Ammon's horn (tissue), 1 donor: ENCODE results near the gene KIT.

ENCODE experiments used
- DNase-seq: peaks from one replicate; pipeline ENCODE4 v3.0.0-alpha.2; 2016; ENCODE audit warnings: low spot score

KIT gene

DNA sequence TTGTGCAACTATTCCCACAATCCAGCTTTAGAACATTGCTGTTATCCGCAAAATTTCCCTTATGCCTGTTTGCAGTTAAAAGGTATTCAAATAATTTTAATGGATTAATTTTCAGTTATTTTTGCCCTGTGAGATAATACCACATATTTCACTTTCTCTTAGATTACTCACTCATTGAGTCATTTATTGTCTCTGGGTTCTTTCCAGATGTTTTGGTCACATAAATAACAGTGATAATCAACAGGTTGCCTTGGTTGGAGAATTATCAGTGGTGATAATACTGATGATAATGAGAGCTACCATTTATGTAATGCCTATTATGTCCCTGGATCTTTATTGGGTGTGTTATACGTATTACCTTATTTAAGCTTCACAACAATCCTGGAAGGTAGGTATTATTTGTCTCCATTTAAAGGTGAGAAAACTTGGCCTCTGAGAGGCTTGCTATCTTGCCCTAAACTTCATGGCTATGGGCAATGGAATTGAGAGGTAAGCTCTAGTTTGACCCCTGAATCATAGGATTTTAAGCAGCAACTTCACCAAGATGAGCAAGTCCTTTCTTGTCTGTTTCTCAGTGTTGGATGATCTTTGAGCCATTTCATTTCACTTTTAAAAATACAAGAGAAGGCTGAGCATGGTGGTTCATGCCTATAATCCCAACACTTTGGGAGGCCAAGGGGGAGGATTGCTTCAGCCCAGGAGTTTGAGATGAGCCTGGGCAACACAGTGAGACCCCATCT lies 87.4 kb downstream of the KIT start:
- no peak for DNase-seq

DNA sequence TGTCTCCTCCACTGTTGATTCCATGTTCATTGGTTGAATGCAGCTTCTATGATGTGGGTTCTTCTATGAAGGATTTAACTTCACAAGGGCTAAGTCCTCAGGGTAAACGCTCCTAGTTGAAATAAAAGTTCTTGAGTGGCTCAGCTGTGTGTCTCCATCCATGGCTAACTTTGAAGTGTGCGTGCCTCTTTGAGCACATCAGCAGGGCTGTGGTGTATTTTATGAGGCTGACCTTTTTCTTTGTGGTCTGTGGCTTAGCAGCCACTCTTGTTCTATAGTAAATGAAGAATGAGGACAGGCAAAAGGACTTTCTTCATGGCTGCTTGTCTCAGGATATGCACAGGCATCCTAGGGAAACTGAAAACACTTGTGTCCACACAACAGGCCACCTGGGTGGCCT lies 88.5 kb downstream of the KIT start:
- no peak for DNase-seq

DNA sequence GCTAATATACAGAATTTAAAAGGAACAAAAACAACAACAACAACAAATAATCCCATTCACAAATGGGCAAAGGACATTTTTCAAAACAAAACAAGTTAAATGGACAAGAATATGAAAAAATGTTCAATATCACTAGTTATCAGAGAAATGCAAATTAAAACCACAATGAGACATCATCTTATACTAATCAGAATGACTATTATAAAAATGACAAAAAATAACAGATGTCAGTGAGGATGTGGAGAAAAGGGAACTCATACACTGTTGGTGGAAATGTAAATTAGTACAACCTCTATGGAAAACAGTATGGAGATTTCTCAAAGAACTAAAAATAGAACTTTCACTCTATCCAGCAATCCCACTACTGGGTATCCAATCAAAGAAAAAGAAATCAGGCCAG lies 92.6 kb downstream of the KIT start:
- DNase-seq: no peak

DNA sequence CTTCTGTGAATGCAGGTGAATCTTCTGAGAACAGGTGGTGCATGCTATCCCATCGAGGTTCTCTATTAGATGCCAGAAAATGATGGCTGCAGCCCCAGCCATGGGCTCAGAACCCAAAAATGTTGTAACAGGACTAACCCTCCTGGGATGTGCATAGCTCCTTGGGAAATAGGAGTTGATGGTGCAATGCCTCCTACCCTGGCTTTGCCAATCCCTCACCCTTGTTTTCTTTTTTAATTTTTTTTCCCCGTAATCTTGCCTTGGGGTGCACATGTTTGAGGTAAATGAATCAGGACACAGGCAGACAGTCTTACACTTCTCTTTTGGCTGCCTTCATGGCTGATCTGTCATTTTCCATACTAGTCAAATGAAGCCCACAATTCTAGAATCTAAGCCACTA lies 96.6 kb downstream of the KIT start:
- DNase-seq: no peak

DNA sequence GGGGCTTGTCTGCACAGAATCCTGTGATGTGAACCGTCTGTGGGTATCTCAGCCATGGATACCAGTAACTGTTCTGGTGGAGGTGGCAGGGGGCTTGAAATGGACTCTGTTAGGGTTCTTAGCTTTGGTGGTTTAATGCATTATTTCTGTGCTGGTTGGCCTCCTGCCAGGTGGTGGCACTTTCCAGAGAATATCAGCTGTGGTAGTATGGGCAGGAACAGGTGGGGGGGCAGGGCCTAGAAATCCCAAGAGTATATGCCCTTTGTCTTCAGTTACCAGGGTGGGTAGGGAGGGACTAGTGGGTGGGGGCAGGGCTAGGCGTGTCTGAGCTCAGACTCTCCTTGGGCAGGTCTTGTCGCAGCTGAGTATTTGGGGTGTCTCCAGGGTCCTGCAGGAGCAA lies 106.7 kb downstream of the KIT start:
- no peak for DNase-seq

DNA sequence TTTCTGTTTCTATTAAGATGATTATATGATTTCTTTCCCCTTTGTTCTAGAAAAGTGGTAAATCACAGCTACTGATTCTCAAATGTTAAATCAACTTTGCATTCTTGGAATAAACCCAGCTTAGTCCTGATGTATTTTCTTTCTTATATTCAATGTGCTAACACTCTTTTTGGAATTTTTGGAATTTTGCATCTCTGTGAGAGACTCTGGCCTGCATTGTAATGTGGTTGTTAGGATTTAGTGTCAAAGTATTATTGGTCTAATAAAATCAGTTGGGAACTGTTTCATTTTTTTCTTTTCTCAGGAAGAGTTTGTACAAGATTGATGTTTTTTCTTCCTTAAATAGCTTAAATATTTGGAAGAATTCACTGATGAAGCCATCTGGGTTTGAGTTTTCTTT lies 109.6 kb downstream of the KIT start:
- no peak for DNase-seq

DNA sequence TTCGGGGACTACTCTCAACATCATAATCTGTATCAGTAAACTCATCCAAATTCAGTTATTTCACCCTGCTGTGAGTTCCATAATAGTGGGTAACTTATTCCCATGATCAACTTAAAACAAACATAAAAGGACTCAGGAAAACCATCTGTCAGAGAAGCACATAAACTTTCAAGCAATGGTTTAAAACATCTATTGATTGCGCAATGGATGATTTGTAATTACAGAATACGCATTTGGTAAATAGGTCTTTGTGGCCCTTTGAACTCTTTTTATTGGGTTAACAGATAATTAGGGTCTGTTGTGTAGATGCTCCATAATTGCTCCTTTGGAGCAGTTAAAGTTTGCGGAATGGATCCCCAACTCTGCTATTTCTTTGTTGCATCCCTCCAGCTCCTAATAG lies 115.3 kb downstream of the KIT start:
- no peak for DNase-seq

DNA sequence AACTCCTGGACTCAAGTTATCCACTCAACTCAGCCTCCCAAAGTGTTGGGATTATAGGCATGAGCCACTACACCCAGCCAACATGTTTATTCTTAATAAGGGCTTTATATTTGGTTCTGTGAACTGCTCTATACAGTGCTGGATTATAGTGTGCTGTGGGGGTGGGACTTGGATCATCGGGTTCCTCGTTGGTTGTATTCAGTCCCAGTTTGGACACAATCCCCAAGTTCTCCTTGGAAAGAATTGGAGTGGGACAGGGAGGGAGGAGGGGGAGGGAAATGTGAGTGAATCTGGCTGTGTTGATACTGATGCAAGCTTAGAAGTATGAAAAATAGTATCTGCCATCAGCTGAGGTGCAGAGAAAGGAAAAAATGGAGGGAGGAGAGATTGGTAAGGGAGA lies 121.3 kb downstream of the KIT start:
- no peak for DNase-seq

DNA sequence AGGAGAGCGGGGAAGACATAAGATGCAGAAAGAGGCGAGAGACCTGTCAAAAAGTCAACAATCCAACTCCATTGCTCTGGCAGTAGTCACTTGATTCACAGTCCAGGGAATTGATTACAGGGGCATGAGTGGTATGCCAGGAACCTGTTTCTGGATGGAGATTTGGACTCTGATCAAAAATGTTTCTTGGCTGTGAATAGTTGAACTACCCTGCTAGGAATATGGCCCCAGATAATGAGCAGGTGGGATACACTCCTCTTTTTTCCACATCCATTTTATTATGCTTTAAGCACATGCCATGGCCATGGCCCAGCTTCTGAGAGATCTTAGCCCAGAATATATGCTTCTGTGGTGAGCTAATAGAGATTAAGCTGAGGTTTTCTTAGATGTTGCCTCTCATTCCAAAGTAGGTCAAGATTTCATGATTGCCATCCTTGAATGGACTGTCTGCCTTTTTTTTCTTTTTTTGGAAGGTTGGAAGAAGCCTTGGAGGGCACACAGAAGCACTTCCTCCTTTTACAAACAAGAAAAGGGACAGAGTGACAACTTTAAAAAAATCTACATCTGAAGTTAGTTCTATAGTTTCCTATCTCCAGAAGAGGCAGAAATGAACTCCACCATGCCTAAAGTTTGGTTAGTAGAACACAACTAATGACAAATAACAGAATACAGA lies 121.9 kb downstream of the KIT start:
- DNase-seq: no peak

DNA sequence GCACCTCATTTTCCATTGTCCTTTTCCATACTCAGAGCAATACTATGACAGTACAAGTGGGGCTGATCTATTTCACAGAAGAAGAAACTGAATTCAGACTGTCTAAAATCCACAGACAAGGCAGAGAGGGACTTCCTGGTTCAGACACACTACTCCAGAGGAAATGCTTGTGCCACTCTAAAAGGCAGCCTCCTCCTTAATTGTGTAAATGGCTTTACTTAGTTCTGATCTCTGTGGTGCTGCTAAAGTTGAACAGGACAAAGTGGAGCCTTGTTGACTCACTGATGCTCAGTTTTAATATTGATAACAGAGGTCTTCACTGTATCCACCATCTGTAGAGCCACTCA lies 122.4 kb downstream of the KIT start:
- DNase-seq: peak; percentile 11

DNA sequence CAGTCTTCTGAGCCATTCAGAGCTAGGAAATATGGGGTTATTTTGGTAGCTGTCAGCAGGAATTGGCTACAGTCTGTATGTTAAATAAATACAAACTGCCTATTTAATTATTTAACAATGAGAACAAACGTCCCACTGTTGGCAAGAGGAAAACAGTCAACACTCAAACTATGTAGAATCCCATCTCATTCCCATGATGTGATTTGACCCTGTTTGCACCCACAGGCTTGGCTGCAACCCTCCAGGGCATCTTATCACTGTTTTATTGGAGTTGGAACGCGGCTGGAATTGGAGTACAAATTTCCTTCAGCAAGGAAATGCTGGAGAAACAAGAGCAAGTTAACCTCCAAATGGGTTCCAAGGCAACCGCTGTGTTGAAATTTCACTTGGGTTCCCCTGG lies 124.0 kb downstream of the KIT start:
- DNase-seq: peak; percentile 29

DNA sequence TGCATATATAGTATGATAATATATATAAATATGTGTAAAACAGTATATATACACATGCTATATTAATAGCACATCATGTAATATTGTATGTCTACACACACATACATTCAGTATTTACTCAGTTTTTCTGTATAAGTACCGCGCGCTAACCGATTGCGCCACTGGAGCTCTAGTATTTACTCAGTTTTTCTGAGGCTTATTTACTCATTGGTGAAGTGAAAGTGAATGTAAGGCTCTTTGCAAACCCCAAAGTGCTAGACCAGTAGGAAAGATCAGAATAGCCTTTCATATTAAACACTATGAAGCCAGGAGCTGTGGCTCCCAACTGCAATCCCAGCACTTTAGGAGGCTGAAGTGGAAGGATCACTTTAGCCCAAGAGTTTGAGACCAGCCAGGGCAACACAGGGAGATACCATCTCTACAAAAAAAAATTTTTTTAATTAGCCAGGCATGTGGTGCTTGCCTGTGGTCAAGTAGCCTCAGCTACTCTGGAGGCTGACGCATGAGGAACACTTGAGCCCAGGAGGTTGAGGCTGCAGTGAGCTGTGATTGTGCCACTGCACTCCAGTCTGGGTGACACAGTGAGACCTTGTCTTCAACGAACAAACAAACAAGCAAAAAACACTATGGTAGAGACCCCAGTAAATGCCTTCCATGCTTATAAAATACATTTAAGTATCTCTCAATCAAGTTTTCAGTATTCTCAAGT lies 125.8 kb downstream of the KIT start:
- DNase-seq: no peak

DNA sequence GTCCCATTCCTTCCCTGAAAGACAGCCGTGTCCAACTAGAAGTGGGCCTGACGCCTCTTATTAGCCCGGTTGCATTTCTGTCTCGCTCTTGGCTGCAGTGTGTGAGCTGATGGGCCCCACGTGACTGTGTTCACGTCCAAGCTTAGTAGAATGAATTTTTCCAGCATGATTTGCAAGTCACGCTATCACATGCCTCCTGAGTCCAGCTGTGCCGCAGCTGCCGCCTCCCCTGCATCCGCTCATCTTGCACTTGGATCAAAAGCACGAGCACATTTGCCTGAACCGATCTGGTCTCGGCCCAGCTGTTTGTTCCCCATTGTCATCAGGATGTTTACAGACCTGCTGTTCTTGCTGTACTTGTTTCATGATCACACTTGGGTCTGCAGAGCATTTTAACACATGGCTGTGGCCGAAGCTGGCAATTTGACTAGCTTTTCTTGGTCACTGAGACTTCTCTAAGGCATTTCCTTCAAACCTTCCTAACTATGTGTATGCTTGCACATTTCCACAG lies 126.5 kb downstream of the KIT start:
- DNase-seq: peak; percentile 94
